IPS-NIHi7 (cell line): ENCODE results near the gene ZNF491.
A peak's percentile ranks its signal among the peaks of the same experiment; 100 is the strongest.
"Not testable (repeated sequence)": the region's sequence is repeated elsewhere in the genome, so short reads cannot be mapped to it uniquely, and the experiment has no call there.

Experiments used
- DNase-seq: peaks from one replicate; pipeline ENCODE4 v3.0.0; 2012; ENCODE audit warnings: mixed read lengths; ENCODE audit errors: extremely low spot score

ZNF491 gene

GRCh38 chr19:11798391-11799330, at the start of gene ZNF491:
Gene ZNF491, plus strand, starts transcription at chr19:11798523. Its CDS starts 7,431 bp downstream, at chr19:11805954.
- peak; percentile 99 for DNase-seq

- DNase-seq: no peak
Measured at GRCh38 chr19:11749751-11750150, 48.6 kb upstream of the ZNF491 start.

GRCh38 chr19:11752244-11752736, 46.0 kb upstream of the ZNF491 start:
- DNase-seq: no peak

- no peak for DNase-seq
Measured at GRCh38 chr19:11754663-11755062, 43.7 kb upstream of the ZNF491 start.

- DNase-seq: no peak
Measured at GRCh38 chr19:11756965-11757364, 41.4 kb upstream of the ZNF491 start.

GRCh38 chr19:11759805-11760204, 38.5 kb upstream of the ZNF491 start:
- no peak for DNase-seq

GRCh38 chr19:11763117-11763516, 35.2 kb upstream of the ZNF491 start:
- no peak for DNase-seq

GRCh38 chr19:11763611-11764010, 34.7 kb upstream of the ZNF491 start:
- DNase-seq: no peak

GRCh38 chr19:11766597-11767591, 31.4 kb upstream of the ZNF491 start, which contains the start of gene ZNF441:
Gene ZNF441, plus strand, starts transcription at chr19:11767000. Its CDS starts 194 bp downstream, at chr19:11767194.
- peak; percentile 96 for DNase-seq

- DNase-seq: peak; percentile 17
Measured at GRCh38 chr19:11767633-11768133, 30.6 kb upstream of the ZNF491 start.

- no peak for DNase-seq
Measured at GRCh38 chr19:11769995-11770394, 28.3 kb upstream of the ZNF491 start.

GRCh38 chr19:11771520-11771919, 26.8 kb upstream of the ZNF491 start:
- not testable (repeated sequence) for DNase-seq

- DNase-seq: not testable (repeated sequence)
Measured at GRCh38 chr19:11776669-11777068, 21.7 kb upstream of the ZNF491 start.

- DNase-seq: no peak
Measured at GRCh38 chr19:11780431-11781020, 17.8 kb upstream of the ZNF491 start.

- DNase-seq: no peak
Measured at GRCh38 chr19:11781295-11782057, 16.8 kb upstream of the ZNF491 start.

GRCh38 chr19:11783767-11784166, 14.6 kb upstream of the ZNF491 start:
- DNase-seq: no peak

GRCh38 chr19:11784356-11784755, 14.0 kb upstream of the ZNF491 start:
- DNase-seq: no peak

- no peak for DNase-seq
Measured at GRCh38 chr19:11787536-11787935, 10.8 kb upstream of the ZNF491 start.

GRCh38 chr19:11792942-11793341, 5.4 kb upstream of the ZNF491 start:
- DNase-seq: no peak

- peak; percentile 83 for DNase-seq
Measured at GRCh38 chr19:11797491-11797890, 832 bp upstream of the ZNF491 start.
